ENCODE data around the gene NUDT14.

DNA sequence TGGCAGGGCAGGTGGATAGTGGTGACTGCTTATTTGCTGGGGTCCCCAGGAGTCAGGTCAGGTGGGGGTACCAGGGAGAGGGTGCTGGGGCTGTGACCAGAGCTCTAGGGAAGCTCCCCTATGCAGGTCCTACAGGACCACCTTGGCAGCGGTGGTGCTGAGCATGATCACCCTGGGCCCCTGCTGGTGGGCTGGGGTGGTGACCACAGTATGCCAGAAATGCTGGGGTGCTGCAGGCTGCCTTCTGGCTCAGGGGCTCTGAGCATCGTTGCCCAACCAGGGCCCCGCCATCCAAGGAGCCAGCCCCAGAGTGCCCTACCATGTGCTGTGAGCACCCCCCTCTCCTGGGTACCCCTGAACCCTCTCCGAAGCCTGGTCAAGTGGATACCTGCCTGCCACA, 17.5 kb upstream of the NUDT14 start:
- TF ChIP-seq, protein P1, sequence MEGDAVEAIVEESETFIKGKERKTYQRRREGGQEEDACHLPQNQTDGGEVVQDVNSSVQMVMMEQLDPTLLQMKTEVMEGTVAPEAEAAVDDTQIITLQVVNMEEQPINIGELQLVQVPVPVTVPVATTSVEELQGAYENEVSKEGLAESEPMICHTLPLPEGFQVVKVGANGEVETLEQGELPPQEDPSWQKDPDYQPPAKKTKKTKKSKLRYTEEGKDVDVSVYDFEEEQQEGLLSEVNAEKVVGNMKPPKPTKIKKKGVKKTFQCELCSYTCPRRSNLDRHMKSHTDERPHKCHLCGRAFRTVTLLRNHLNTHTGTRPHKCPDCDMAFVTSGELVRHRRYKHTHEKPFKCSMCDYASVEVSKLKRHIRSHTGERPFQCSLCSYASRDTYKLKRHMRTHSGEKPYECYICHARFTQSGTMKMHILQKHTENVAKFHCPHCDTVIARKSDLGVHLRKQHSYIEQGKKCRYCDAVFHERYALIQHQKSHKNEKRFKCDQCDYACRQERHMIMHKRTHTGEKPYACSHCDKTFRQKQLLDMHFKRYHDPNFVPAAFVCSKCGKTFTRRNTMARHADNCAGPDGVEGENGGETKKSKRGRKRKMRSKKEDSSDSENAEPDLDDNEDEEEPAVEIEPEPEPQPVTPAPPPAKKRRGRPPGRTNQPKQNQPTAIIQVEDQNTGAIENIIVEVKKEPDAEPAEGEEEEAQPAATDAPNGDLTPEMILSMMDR (IDR thresholded peaks at IDR 0.05): no peak
- no peak for TF ChIP-seq EP300 (IDR thresholded peaks at IDR 0.05; ENCODE audit: low read depth)

Data from transverse colon (tissue), 3 donors.